Activated CD4-positive, alpha-beta T cell treated with anti-CD3 and anti-CD28 coated beads for 1 hour (primary cell): ENCODE measurements around the gene ZFYVE28.

Experiments
- DNase-seq: peaks from one replicate; pipeline ENCODE4 v3.0.0-alpha.2; 2020

ZFYVE28 gene

GRCh38 chr4:2330091-2331042 lies 88.1 kb downstream of the ZFYVE28 start:
- no peak for DNase-seq

GRCh38 chr4:2327579-2327978 lies 90.9 kb downstream of the ZFYVE28 start:
- no peak for DNase-seq

- no peak for DNase-seq
Measured at GRCh38 chr4:2324891-2325290, 93.6 kb downstream of the ZFYVE28 start.

GRCh38 chr4:2322841-2323240 lies 95.6 kb downstream of the ZFYVE28 start:
- no peak for DNase-seq

GRCh38 chr4:2322227-2322626 lies 96.2 kb downstream of the ZFYVE28 start:
- no peak for DNase-seq

GRCh38 chr4:2321279-2322196 lies 96.9 kb downstream of the ZFYVE28 start:
- no peak for DNase-seq

- no peak for DNase-seq
Measured at GRCh38 chr4:2320746-2321145, 97.7 kb downstream of the ZFYVE28 start.

GRCh38 chr4:2320152-2320551 lies 98.3 kb downstream of the ZFYVE28 start:
- DNase-seq = no peak

- no peak for DNase-seq
Measured at GRCh38 chr4:2318885-2319284, 99.6 kb downstream of the ZFYVE28 start.

GRCh38 chr4:2318476-2318875 lies 100.0 kb downstream of the ZFYVE28 start:
- no peak for DNase-seq

- DNase-seq = no peak
Measured at GRCh38 chr4:2313366-2313765, 105.1 kb downstream of the ZFYVE28 start.

GRCh38 chr4:2306773-2307410 lies 111.6 kb downstream of the ZFYVE28 start:
- no peak for DNase-seq

GRCh38 chr4:2305766-2306501 lies 112.5 kb downstream of the ZFYVE28 start:
- DNase-seq = no peak

- DNase-seq = no peak
Measured at GRCh38 chr4:2304877-2305561, 113.4 kb downstream of the ZFYVE28 start.

GRCh38 chr4:2304321-2304876 lies 114.0 kb downstream of the ZFYVE28 start:
- DNase-seq = no peak

GRCh38 chr4:2303686-2304320 lies 114.6 kb downstream of the ZFYVE28 start:
- DNase-seq = no peak

GRCh38 chr4:2303121-2303685 lies 115.2 kb downstream of the ZFYVE28 start:
- no peak for DNase-seq

- DNase-seq = no peak
Measured at GRCh38 chr4:2302387-2303119, 115.9 kb downstream of the ZFYVE28 start.

GRCh38 chr4:2301806-2302205 lies 116.6 kb downstream of the ZFYVE28 start:
- no peak for DNase-seq

- no peak for DNase-seq
Measured at GRCh38 chr4:2301225-2301642, 117.2 kb downstream of the ZFYVE28 start.
